OCI-LY3 (cell line): Measurements from ENCODE around the gene HBA2.

Experiments
- H2AFZ ChIP-seq: fragments of 200-600, 300-600 bp; shearing (Covaris generic); 2 replicates; pipeline ENCODE4 v1.6.0; 2014; ENCODE audit warnings: antibody characterized with exemption, low read depth, low read length
- H3K27ac ChIP-seq: fragments of 200-600, 300-600 bp; sonication (generic); 2 replicates; pipeline ENCODE4 v1.5.1; 2014; ENCODE audit warnings: mild to moderate bottlenecking, low read length, moderate library complexity, mixed read lengths
- H3K27me3 ChIP-seq: fragments of 200-600, 300-600 bp; sonication (generic); 2 replicates; pipeline ENCODE4 v1.6.1; 2014; ENCODE audit warnings: low read depth, low read length, mixed read lengths
- H3K36me3 ChIP-seq: fragments of 200-600, 300-600 bp; sonication (generic); replicated peaks from 2 replicates; pipeline ENCODE3; 2014; ENCODE audit warnings: low read depth, low read length, mixed read lengths
- H3K4me1 ChIP-seq: fragments of 300-600, 200-600 bp; sonication (generic); 2 replicates; pipeline ENCODE4 v1.6.1; 2014; ENCODE audit warnings: low read length, mixed read lengths
- H3K4me2 ChIP-seq: fragments of 200-600, 300-600 bp; sonication (generic); 2 replicates; pipeline ENCODE4 v1.6.1; 2014; ENCODE audit warnings: low read length, mixed read lengths
- H3K4me3 ChIP-seq: fragments of 300-600, 200-600 bp; sonication (generic); 2 replicates; pipeline ENCODE4 v1.5.1; 2014; ENCODE audit warnings: antibody characterized with exemption, mild to moderate bottlenecking, low read length, moderate library complexity
- H3K79me2 ChIP-seq: fragments of 300-600, 200-600 bp; shearing (Covaris generic); 2 replicates; pipeline ENCODE4 v1.6.1; 2014; ENCODE audit warnings: mild to moderate bottlenecking, low read length, mixed read lengths
- H3K9ac ChIP-seq: fragments of 300-600, 200-600 bp; shearing (Covaris generic); 2 replicates; pipeline ENCODE4 v1.6.0; 2014; ENCODE audit warnings: mild to moderate bottlenecking, low read length, moderate library complexity
- H3K9me3 ChIP-seq: fragments of 200-600, 300-600 bp; shearing (Covaris generic); 2 replicates; pipeline ENCODE4 v1.6.1; 2014; ENCODE audit warnings: low read length, mixed read lengths; ENCODE audit not compliant: insufficient read depth
- H4K20me1 ChIP-seq: fragments of 200-600, 300-600 bp; sonication (generic); 2 replicates; pipeline ENCODE4 v1.6.1; 2016; ENCODE audit warnings: low read length, mixed read lengths; ENCODE audit not compliant: insufficient read depth
- CTCF ChIP-seq: fragments of 200-600, 300-600 bp; sonication (generic); IDR thresholded peaks from 2 replicates; pipeline ENCODE4 v1.5.1; 2014; ENCODE audit warnings: antibody characterized with exemption, low read length, low read depth
- EZH2phosphoT487 ChIP-seq: fragments of 200-600 bp; shearing (Covaris generic); IDR thresholded peaks from 2 replicates; pipeline ENCODE4 v1.6.1; 2018; ENCODE audit warnings: antibody characterized with exemption, mixed run types, low read depth

HBA2 gene

DNA sequence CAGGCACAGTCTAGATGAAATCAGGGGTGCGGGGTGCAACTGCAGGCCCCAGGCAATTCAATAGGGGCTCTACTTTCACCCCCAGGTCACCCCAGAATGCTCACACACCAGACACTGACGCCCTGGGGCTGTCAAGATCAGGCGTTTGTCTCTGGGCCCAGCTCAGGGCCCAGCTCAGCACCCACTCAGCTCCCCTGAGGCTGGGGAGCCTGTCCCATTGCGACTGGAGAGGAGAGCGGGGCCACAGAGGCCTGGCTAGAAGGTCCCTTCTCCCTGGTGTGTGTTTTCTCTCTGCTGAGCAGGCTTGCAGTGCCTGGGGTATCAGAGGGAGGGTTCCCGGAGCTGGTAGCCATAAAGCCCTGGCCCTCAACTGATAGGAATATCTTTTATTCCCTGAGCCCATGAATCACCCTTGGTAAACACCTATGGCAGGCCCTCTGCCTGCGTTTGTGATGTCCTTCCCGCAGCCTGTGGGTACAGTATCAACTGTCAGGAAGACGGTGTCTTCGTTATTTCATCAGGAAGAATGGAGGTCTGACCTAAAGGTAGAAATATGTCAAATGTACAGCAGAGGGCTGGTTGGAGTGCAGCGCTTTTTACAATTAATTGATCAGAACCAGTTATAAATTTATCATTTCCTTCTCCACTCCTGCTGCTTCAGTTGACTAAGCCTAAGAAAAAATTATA, 5.4 kb downstream of the HBA2 start:
- no peaks in the 10 kb centered on the region for H3K27me3 ChIP-seq
- no peak overlapping the region for H3K4me2 ChIP-seq
- H3K27ac ChIP-seq: no peak overlapping the region
- H3K79me2 ChIP-seq: no peaks in the 10 kb centered on the region
- H3K9ac ChIP-seq: no peak overlapping the region
- no peaks in the 10 kb centered on the region for H3K9me3 ChIP-seq
- no peak overlapping the region for H2AFZ ChIP-seq
- H4K20me1 ChIP-seq: no peaks in the 10 kb centered on the region
- H3K36me3 ChIP-seq: peaks cover 11% of the 10 kb centered on the region
- TF ChIP-seq CTCF (no peak), EZH2phosphoT487 (no peak)
- H3K4me3 ChIP-seq: no peak overlapping the region
- no peaks in the 10 kb centered on the region for H3K4me1 ChIP-seq

DNA sequence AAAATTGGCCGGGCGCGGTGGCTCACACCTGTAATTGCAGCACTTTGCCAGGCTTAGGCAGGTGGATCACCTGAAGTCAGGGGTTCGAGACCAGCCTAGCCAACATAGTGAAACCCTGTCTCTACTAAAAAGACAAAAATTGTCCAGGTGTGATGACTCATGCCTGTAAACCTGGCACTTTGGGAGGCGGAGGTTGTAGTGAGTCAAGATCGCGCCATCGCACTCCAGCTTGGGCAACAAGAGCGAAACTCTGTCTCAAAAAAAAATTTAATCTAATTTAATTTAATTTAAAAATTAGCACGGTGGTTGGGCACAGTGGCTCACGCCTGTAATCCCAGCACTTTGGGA, 6.0 kb downstream of the HBA2 start:
- Histone ChIP-seq H3K27ac (no peak overlapping the region), H2AFZ (no peak overlapping the region)

GRCh38 chr16:179211-180092, 6.8 kb downstream of the HBA2 start:
- H3K4me3 ChIP-seq: no peak overlapping the region
- H3K27me3 ChIP-seq: no peaks in the 10 kb centered on the region
- TF ChIP-seq EZH2phosphoT487: no peak
- TF ChIP-seq CTCF: no peak
- H2AFZ ChIP-seq: no peak overlapping the region
- H4K20me1 ChIP-seq: no peaks in the 10 kb centered on the region
- H3K36me3 ChIP-seq: peaks cover 14% of the 10 kb centered on the region
- H3K9ac ChIP-seq: no peak overlapping the region
- H3K4me2 ChIP-seq: no peak overlapping the region
- H3K9me3 ChIP-seq: no peaks in the 10 kb centered on the region
- no peaks in the 10 kb centered on the region for H3K79me2 ChIP-seq
- no peak overlapping the region for H3K27ac ChIP-seq
- no peaks in the 10 kb centered on the region for H3K4me1 ChIP-seq

More for the DNA sequence above, 6.0 kb downstream of the HBA2 start:
- Histone ChIP-seq H3K79me2 (no peaks in the 10 kb centered on the region), H3K4me2 (no peak overlapping the region), H3K36me3 (peaks cover 11% of the 10 kb centered on the region), H3K27me3 (no peaks in the 10 kb centered on the region), H3K9ac (no peak overlapping the region), H4K20me1 (no peaks in the 10 kb centered on the region), H3K9me3 (no peaks in the 10 kb centered on the region), H3K4me3 (no peak overlapping the region), H3K4me1 (no peaks in the 10 kb centered on the region)
- TF ChIP-seq EZH2phosphoT487: no peak

DNA sequence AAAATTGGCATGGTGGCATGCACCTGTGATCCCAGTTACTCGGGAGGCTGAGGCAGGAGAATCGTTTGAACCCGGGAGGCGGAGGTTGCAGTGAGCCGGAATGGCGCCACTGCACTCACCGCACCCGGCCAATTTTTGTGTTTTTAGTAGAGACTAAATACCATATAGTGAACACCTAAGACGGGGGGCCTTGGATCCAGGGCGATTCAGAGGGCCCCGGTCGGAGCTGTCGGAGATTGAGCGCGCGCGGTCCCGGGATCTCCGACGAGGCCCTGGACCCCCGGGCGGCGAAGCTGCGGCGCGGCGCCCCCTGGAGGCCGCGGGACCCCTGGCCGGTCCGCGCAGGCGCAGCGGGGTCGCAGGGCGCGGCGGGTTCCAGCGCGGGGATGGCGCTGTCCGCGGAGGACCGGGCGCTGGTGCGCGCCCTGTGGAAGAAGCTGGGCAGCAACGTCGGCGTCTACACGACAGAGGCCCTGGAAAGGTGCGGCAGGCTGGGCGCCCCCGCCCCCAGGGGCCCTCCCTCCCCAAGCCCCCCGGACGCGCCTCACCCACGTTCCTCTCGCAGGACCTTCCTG, 7.5 kb downstream of the HBA2 start, which contains the start of gene HBQ1:
TSS of gene HBQ1 (plus strand) at position 359 of the 575 bp plus-strand sequence. CDS start at position 387, 28 bp downstream.
- TF ChIP-seq EZH2phosphoT487 (no peak), CTCF (no peak)
- no peaks in the 10 kb centered on the region for H3K79me2 ChIP-seq
- no peaks in the 10 kb centered on the region for H3K27me3 ChIP-seq
- H2AFZ ChIP-seq: no peak within 1 kb of the TSS
- H3K27ac ChIP-seq: no peak within 1 kb of the TSS
- H3K9me3 ChIP-seq: no peaks in the 10 kb centered on the region
- no peak within 1 kb of the TSS for H3K9ac ChIP-seq
- H3K4me3 ChIP-seq: no peak within 1 kb of the TSS
- no peak within 1 kb of the TSS for H3K4me2 ChIP-seq
- H3K36me3 ChIP-seq: peaks cover 17% of the 10 kb centered on the region
- H4K20me1 ChIP-seq: no peaks in the 10 kb centered on the region
- H3K4me1 ChIP-seq: no peaks in the 10 kb centered on the region
